ENCODE data around the gene PRMT9.

DNA sequence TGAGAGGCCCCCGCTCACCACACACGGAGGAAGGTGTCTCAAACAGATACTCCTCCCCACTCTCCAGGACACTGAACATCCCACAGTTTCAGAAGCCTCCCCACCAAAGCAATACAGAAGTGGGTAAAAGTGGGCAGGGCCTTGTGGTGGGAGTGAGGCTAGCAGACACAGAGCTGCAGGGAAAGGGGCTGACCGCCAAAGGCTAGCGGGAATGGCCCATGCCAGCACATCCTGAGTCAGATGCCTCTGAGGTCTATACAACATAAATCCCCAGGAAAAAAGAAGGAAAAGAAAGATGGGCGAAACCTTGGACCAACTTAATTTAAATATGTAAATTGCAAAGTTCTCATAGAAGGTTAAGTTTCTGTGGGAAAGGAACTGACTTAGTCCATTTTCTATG, 26.0 kb upstream of the PRMT9 start:
- TF ChIP-seq, protein P1, sequence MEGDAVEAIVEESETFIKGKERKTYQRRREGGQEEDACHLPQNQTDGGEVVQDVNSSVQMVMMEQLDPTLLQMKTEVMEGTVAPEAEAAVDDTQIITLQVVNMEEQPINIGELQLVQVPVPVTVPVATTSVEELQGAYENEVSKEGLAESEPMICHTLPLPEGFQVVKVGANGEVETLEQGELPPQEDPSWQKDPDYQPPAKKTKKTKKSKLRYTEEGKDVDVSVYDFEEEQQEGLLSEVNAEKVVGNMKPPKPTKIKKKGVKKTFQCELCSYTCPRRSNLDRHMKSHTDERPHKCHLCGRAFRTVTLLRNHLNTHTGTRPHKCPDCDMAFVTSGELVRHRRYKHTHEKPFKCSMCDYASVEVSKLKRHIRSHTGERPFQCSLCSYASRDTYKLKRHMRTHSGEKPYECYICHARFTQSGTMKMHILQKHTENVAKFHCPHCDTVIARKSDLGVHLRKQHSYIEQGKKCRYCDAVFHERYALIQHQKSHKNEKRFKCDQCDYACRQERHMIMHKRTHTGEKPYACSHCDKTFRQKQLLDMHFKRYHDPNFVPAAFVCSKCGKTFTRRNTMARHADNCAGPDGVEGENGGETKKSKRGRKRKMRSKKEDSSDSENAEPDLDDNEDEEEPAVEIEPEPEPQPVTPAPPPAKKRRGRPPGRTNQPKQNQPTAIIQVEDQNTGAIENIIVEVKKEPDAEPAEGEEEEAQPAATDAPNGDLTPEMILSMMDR (IDR thresholded peaks at IDR 0.05) = no peak
- no peak for TF ChIP-seq POLR2A (IDR thresholded peaks at IDR 0.05)
